HCT116 (cell line): Measurements from ENCODE around the gene RBM12.

Experiments
- CEBPB ChIP-seq: IDR thresholded peaks from 2 replicates; pipeline ENCODE4 v1.6.1; 2012; ENCODE audit warnings: low read depth
- CTCF ChIP-seq, 3 experiments: fragments of 200-600 bp in 1 of 3; sonication (generic) in 1 of 3; IDR thresholded peaks in 2 of 3; conservative IDR thresholded peaks in 1 of 3; 2 replicates each; pipeline ENCODE4 v1.5.1; 2012 to 2017; ENCODE audit warnings: low read depth in 2 of 3, low read length in 2 of 3, antibody characterized with exemption in 1 of 3, borderline replicate concordance in 1 of 3, control low read depth in 1 of 3, mild to moderate bottlenecking in 1 of 3, mixed read lengths in 1 of 3, mixed run types in 1 of 3, moderate library complexity in 1 of 3; ENCODE audit not compliant: insufficient read depth in 1 of 3
- EZH2 ChIP-seq: fragments of 200-600 bp; sonication (generic); IDR thresholded peaks from 2 replicates; pipeline ENCODE4 v1.6.1; 2017; ENCODE audit warnings: antibody characterized with exemption, mixed run types
- FOSL1 ChIP-seq: IDR thresholded peaks from 2 replicates; pipeline ENCODE4 v1.6.1; 2012; ENCODE audit warnings: low read depth
- POLR2A ChIP-seq: IDR thresholded peaks from 2 replicates; pipeline ENCODE4 v1.7.0; 2011; ENCODE audit warnings: borderline replicate concordance; ENCODE audit not compliant: insufficient read depth, insufficient read length; ENCODE audit errors: extremely low read depth
- POLR2AphosphoS5 ChIP-seq: IDR thresholded peaks from 2 replicates; pipeline ENCODE4 v1.6.1; 2011; ENCODE audit warnings: mild to moderate bottlenecking, low read depth, low read length, moderate library complexity
- YY1 ChIP-seq: IDR thresholded peaks from 2 replicates; pipeline ENCODE4 v1.6.1; 2011; ENCODE audit warnings: low read length, low read depth, moderate library complexity, mild to moderate bottlenecking; ENCODE audit not compliant: insufficient replicate concordance; ENCODE audit errors: extremely low read depth
- ZBTB33 ChIP-seq: IDR thresholded peaks from 2 replicates; pipeline ENCODE4 v1.6.1; 2011; ENCODE audit warnings: mild to moderate bottlenecking, low read length, moderate library complexity; ENCODE audit not compliant: insufficient replicate concordance; ENCODE audit errors: extremely low read depth
- ZFX ChIP-seq: fragments of 450-650 bp; IDR thresholded peaks from 2 replicates; pipeline ENCODE4 v1.6.1; 2017
- ZNF274 ChIP-seq: fragments of 200-500 bp; sonication (Bioruptor generic); IDR thresholded peaks from 2 replicates; pipeline ENCODE4 v1.6.1; 2014; ENCODE audit warnings: mild to moderate bottlenecking, low read depth, low read length, inconsistent platforms
- TF ChIP-seq, protein P1 (sequence below): IDR thresholded peaks from 2 replicates; pipeline ENCODE4 v1.6.1; 2012
- TF ChIP-seq, protein P2 (sequence below): IDR thresholded peaks from 2 replicates; pipeline ENCODE4 v1.6.1; 2012; ENCODE audit warnings: low read depth

DNA sequence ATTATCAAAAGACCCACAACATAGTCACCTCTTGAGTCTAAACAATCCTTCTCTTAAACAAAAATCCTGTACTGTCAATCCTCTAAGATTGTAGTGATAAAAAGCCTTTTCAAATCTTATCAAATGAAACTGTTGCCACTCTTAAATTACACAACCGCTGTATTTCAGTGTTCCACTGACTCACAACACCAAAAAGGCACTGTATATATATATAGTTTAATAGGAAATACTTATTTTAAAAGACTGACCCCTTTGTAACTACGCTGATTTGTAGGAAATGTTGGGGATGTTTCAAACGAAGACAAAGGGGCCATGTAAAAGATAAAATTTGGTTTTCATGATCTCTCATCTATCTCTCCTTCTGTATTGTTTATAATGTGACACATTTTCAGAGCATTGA, 14.1 kb downstream of the RBM12 start:
- TF ChIP-seq CTCF (IDR thresholded peaks at IDR 0.05 in 2 of 3, conservative IDR thresholded peaks at IDR 0.05 in 1 of 3; ENCODE audit: borderline replicate concordance in 1 of 3, insufficient read depth in 1 of 3, low read depth in 2 of 3, low read length in 2 of 3) (no peak), POLR2AphosphoS5 (no peak), ZFX (no peak), POLR2A (no peak), EZH2 (no peak), ZBTB33 (no peak), YY1 (no peak), CEBPB (no peak), ZNF274 (no peak), FOSL1 (no peak)
- TF ChIP-seq, protein P1, sequence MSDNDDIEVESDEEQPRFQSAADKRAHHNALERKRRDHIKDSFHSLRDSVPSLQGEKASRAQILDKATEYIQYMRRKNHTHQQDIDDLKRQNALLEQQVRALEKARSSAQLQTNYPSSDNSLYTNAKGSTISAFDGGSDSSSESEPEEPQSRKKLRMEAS: no peak
- TF ChIP-seq, protein P2, sequence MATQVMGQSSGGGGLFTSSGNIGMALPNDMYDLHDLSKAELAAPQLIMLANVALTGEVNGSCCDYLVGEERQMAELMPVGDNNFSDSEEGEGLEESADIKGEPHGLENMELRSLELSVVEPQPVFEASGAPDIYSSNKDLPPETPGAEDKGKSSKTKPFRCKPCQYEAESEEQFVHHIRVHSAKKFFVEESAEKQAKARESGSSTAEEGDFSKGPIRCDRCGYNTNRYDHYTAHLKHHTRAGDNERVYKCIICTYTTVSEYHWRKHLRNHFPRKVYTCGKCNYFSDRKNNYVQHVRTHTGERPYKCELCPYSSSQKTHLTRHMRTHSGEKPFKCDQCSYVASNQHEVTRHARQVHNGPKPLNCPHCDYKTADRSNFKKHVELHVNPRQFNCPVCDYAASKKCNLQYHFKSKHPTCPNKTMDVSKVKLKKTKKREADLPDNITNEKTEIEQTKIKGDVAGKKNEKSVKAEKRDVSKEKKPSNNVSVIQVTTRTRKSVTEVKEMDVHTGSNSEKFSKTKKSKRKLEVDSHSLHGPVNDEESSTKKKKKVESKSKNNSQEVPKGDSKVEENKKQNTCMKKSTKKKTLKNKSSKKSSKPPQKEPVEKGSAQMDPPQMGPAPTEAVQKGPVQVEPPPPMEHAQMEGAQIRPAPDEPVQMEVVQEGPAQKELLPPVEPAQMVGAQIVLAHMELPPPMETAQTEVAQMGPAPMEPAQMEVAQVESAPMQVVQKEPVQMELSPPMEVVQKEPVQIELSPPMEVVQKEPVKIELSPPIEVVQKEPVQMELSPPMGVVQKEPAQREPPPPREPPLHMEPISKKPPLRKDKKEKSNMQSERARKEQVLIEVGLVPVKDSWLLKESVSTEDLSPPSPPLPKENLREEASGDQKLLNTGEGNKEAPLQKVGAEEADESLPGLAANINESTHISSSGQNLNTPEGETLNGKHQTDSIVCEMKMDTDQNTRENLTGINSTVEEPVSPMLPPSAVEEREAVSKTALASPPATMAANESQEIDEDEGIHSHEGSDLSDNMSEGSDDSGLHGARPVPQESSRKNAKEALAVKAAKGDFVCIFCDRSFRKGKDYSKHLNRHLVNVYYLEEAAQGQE: no peak
